Left cardiac atrium (tissue), 4 donors: ENCODE results near the gene BAHCC1. TPM values are rescaled to one million over a fixed set of nuclear protein-coding genes. Genes with fewer than 3 reads are reported as not detected.

Experiments
- ATAC-seq, 2 donors: fragments of 200-7000 bp; cut with Tn5 transposase; one replicate each; pipeline ENCODE4 v1.9.1; 2020; ENCODE audit warnings: mild to moderate bottlenecking in 2 of 2, moderate library complexity in 2 of 2
- DNase-seq: peaks from one replicate; pipeline ENCODE4 v3.0.0-alpha.2; 2020
- intact Hi-C, 2 donors: fragments of 100-400 bp; cut with DNase I; formaldehyde crosslinking; loops; one replicate each; pipeline versions ENCODE4 v1.14.1 to v1.15.1; 2022 to 2023
- total RNA-seq, 2 donors: library from RNA; stranded (reverse); fragmentation: NEBNext Ultra II Directional; extraction: Animal tissue kit (Norgen Biotek cat#: 25700); gene quantifications; one replicate each; pipeline ENCODE4 v1.2.1, GENCODE V29; 2021
- donor health status: DM: no; HTN: yes; CAD: no.
- donor health status: DM: no; HTN: yes; CAD: no; lungs with severe emphysema.
- donor health status: DM: yes; HTN: yes; CAD: no.
- donor health status: Dilated cardiomyopathy.

Gene BAHCC1
- total RNA-seq, 2 donors from 2014 or later, result 8.3 to 9.9 TPM

DNA sequence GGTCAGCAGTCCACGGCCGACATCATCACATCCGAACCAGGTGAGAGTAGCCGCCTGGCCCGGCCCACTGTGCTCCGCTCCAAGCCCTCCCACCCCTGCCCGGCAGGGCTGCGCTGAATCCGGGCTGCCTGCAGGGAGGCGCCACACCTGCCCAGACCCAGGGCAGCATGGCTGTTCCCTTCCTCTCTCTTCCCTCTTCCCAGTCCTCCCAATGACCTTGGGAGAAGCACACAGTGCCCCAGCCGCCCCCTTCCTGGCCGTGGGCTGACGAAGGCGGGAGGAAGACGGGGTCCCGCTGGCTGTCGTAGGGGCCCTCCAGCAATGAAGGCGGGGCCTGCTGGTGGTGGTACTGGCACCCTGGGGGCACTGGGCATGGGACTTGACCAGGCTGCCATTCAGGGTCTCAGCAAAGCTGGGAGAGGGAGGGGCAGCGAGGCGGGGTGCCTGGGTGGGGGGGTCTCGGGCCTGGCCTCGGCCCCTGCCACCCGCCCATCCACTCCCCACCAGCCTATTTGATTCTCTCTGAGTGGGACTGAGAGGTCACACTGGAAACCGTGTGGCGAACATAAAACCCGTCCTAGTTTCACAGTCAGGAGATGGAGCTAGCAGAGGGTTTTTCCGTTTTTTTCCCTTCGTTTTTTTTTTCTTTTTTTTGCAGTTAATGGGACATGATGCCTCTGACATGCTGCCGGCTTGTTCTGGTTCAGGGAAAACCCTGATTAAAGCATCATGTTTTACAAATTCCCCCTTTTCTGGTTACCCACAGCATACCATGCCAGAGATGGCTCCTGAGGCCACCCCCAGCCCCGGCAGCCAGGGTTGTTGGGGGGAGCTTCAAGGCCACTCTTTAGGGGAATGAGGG is 50.6 kb downstream of the BAHCC1 start:
- no peak for DNase-seq
- intact Hi-C loops, result no loop called here
- no peak for ATAC-seq

DNA sequence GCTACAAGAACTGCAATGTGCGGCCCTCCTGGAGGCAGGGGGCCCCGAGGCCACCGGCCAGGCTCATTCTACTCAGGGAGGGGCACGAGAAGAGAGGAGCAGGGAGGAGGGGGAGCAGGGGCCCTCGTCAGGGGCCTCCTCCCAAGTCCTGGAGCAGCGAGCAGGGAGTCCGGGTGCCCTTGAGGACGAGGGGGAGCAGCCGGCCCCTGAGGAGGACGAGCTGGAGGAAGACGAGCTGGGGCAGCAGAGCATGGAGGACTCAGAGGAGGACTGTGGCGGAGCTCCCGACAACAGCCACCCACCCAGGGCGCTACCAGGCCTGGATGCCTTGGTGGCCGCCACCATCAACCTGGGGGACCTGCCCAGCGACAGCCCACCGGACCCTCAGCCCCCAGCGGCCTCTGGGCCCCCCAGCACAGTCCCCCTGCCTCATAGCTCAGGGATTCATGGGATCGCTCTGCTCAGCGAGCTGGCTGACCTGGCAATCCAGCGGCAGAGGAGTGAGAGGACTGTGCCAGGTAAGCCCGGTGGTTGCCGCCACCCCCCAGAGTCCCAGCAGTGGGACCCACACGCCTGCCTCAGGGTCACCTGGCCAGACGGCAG is 52.2 kb downstream of the BAHCC1 start:
- DNase-seq (no peak), ATAC-seq (no peak)
- intact Hi-C loops, result no loop called here

DNA sequence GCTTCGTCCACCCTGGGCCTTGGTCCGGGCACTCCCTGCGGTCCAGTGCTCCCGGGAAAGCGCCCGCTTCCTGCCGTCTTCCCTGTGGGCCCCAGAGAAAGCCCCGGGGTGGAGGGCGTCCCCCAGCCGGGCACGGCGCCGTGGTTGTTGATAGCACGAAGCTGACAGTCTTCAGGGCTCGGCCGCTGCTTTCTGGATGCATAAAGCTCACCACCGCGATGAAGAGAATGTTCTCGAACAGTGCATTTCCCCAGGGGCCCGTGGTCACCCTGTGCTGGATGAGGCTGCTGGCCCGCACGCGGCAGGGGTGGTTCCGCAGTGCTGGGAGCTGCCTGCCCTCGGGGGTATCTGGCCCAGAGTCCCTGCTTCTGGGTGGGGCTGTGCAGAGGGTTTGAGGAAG is 53.2 kb downstream of the BAHCC1 start:
- ATAC-seq, result no peak
- no peak for DNase-seq
- intact Hi-C loops, result no loop called here

DNA sequence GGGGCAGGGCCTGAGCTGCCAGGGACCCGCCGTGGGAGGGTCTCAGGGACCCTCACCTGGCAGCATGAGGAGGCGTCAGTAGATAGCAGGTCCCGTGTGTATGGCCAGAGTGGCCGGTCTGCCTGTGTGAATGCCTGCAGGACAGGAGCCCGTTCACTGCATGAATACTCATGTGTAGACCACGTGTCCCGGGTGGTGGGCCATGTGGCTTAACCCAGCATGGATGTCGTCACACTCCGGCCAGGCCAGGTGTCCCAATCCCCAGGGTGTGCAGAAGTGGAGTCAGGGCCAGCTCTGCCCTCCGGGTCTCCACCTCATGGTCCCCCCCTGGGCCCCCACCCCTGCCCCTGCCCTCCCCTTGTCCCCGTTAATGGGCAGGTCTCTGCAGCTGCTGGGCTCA is 53.7 kb downstream of the BAHCC1 start:
- ATAC-seq (no peak), DNase-seq (no peak)
- intact Hi-C loops, result no loop called here

DNA sequence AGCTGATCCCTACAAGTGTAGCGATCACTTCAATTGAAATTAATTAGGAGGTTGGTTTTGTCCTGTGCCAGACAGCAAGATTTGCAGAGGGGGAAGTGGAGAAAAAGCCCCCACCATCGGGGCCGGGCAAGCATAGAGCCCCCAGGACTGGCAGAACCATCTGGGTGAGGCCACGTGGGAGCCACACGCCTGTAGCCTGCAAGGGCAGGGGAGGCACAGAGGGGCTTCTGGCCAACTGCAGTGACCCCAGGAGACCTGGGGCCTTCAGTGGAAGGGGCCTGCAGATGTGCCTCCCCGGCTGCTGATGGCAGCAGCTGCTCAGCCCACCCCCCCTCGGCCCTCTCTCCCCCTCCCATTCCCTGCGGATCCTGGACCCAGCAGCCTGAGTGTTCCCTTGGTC is 54.1 kb downstream of the BAHCC1 start:
- no peak for DNase-seq
- ATAC-seq, result no peak
- intact Hi-C loops, result no loop called here

DNA sequence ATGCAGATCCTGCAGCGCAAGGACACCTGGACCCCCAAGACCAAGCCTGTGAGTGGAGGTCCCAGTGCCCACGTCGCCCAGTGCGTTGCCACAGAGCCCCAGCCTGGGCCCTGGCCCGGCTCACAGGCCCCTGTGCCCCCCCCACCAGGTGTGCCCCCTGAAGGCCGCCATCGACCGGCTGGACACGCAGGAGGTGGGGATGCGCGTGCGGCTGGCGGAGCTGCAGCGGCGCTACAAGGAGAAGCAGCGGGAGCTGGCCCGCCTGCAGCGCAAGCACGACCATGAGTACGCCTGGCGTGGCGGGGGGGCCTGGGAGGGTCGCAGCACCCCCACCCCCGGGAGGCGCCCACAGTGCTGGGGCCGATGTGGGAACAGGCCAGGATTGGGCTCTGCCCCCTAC is 56.6 kb downstream of the BAHCC1 start:
- DNase-seq (no peak), ATAC-seq (no peak)
- intact Hi-C loops, result no loop called here

DNA sequence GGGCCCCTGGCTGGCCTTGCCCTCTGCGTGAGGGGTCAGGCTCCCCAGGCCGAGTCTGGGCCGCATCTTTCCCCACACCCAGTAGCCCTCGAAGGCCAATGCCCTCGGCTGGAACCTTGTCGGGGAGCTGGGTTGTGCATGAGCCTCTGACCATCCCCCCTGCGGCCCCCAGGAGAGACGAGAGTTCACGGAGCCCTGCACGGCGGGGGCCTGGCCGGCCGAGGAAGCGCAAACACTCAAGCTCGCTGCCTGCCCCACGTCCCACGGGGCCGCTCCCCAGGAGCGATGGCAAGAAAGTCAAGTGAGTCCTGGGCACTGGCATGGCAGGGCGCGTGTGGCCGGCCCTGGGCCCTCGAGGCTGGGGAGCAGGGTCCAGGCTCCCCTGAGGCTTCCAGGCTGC is 57.3 kb downstream of the BAHCC1 start:
- intact Hi-C loops, result no loop called here
- ATAC-seq (no peak), DNase-seq (no peak)

DNA sequence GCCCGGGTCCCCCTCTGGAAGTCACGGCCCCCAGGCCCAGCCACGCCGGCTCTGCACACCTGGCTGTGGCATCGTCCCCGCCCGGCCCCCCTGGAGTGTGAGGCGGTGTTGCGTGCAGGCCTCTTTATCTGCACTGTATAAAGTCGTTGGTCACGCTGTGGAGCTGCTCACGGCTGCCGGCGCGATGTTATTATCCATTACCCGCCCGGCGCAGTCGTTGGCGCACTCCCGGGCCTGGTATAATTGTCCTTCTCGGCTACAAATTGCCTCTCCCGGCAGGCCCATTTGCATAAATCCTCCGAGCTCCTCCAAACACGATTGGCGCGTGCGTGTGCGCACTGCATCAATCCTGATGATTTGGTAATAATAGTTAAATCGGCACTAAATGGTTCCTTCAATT is 57.8 kb downstream of the BAHCC1 start:
- intact Hi-C loops, result no loop called here
- no peak for ATAC-seq
- DNase-seq, result no peak

DNA sequence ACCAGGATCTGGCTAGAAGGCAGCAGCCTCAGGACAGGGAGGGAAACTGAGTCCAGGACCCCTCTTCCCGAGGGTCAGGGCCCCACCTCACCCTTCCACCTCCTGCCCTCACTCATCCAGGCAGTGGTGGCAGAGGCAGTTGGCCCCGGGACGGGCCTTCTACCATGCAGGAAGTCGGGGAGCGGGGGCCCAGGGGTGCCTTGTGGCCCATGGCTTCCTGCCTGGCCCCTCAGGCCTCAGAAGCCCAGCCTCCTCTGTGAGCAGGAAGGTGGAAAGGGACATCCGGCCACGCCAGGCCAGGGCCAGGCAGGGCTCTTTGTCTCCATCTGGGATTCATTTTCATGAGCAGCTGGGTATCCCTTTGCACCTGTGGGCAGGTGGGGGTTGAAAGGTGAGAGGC is 58.5 kb downstream of the BAHCC1 start:
- intact Hi-C loops, result no loop called here
- no peak for DNase-seq
- ATAC-seq, result no peak

DNA sequence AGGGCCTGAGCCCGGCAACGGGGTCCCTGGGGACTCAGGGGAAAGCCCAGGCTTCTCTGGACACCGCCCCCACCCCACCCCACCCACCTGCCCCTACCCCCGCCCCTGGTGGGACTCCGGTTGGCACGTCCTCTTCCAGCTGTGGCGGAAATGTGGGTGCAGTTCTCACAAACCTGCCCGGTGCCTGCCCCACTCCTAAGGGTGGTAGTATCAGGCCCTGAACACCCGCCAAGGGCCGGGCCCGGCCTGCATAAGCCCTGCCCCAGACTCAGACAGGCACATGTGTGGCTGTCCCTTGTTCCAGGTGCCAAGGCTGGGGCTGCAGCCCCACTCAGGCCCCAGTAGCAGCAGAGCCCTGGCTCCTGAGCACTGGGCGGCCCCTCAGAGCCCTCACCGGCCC is 59.2 kb downstream of the BAHCC1 start:
- ATAC-seq (no peak), DNase-seq (no peak)
- intact Hi-C loops, result no loop called here

DNA sequence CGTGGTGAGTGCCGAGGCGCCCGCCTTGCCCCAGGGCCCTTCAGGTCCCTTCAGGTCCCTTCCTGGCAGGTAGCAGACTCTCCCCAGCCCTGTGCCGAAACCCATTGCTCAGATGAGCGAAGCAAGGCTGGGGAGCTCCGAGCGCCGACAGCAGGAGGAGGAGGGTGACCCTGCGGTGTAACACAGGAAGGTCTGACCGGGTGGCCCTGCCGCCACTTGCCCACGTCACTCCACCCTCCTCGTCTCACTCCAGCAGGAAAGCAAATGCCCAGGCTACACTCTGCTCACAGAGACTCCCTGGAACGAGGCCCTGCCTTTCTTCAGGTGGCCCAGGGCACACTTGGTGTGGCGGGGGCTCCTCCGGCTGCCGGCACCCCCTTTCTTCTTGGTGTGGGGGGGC is 60.1 kb downstream of the BAHCC1 start:
- intact Hi-C loops, result no loop called here
- ATAC-seq (no peak), DNase-seq (no peak)

DNA sequence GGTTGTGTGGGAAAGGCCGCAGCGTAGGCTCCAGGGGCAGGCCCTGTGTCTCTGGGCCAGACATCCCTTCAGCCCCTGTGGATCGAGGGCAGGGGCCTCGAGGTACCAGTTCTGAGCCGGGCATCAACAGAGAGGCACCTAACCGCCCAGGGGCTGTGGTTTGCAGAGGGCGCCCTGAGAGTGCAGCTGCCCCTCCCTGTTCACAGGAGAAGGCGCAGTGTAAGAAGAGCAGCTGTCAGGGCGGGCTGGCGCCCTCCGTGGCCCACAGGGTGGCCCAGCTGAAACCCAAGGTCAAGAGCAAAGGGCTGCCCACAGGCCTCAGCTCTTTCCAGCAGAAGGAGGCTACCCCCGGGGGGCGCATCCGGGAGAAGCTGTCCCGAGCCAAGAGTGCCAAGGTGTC is 60.8 kb downstream of the BAHCC1 start:
- intact Hi-C loops, result no loop called here
- no peak for DNase-seq
- no peak for ATAC-seq

DNA sequence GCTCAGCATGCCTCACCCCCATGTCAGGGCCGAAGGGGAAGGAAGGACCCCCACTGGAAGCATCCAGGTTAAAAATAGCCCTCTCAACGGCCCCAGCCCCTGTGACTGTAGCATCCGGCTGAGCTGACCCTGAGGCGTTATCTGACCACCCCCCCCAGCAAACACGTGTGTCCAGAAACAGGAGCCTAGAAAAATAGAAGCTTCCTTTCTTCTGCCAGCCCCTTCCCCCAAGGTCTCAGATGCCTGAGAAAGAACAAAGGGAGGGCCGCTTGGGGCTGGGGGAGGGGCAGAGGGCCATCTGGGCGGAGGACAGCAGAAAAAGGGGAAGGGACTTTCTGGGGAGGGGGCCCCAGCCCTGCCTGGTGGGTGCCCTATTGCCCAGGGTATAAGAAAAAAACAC is 61.5 kb downstream of the BAHCC1 start:
- intact Hi-C loops, result no loop called here
- ATAC-seq, result no peak

DNA sequence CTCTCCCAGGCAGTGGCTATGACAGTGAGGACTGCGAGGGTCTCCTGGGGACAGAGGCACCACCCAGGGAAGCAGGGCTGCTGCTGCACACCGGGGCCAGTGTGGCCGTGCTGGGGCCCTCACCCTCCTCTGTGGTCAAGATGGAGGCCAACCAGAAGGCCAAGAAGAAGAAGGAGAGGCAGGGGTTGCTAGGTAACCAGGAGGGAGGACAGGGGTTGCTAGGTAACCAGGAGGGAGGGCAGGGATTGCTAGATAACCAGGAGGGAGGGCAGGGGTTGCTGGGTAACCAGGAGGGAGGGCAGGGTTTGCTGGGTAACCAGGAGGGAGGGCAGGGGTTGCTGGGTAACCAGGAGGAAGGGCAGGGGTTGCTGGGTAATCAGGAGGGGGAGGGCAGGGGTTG is 62.1 kb downstream of the BAHCC1 start:
- intact Hi-C loops, result no loop called here
- DNase-seq (no peak), ATAC-seq (no peak)

More for the DNA sequence above, 61.5 kb downstream of the BAHCC1 start:
- no peak for DNase-seq

DNA sequence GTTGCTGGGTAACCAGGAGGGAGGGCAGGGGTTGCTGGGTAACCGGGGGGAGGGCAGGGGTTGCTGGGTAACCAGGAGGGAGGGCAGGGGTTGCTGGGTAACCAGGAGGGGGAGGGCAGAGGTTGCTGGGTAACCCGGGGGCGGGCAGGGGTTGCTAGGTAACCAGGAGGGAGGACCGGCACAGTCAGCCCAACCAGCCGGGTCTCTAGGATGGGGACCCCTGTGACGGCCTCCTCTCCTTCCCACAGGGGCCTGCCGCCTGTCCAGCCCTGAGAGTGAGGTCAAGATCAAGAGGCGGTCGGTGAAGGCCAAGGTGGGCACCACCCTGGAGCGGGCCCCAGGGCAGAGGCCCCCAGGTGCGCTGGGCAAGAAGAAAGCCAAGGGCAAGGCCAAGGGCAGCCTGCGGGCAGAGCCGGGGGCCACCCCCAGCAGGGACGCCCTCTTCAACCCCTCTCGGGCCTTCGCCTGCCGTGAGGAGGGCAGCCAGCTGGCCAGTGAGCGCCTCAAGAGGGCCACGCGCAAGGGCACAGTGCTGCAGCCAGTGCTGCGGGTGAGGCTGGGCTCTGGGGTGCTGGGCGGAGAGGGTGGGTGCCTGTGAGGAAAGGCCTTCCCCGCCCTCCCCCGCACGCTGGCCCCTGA is 62.8 kb downstream of the BAHCC1 start:
- no peak for ATAC-seq
- intact Hi-C loops, result no loop called here
- DNase-seq, result no peak

DNA sequence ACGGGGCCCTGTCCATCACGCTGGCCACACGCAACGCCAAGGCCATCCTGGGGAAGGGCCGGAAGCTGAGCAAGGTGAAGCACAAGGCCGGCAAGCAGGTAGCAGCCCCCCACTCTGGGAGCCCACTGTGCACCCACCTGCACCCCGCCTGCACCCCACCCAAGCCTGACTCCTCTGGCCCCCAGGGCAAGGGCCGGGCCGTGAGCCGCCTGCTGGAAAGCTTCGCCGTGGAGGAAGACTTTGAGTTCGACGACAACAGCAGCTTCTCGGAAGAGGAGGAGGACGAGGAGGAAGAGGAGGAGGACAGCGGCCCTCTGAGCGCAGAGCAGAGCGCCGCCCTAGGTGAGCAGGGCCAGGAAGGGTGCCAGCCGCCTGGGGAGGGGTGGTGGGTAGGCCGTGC is 63.4 kb downstream of the BAHCC1 start:
- no peak for DNase-seq
- intact Hi-C loops, result no loop called here
- ATAC-seq, result no peak

DNA sequence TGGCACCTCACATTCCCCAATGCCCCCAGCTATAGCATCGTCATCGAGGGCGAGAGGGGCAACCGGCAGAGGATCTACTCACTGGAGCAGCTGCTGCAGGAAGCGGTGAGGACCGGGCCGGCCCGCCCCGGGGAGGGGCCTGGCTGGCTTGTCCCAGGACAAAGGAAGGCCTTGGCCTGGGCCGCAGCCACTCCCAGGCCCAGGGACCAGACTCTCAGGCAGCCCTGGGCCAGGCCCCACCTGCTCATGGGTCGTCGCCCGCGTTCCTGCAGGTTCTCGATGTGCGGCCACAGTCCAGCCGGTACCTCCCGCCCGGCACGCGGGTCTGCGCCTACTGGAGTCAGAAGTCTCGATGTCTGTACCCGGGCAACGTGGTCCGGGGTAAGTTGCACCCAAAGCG is 64.0 kb downstream of the BAHCC1 start:
- peak; percentile 50 for DNase-seq
- ATAC-seq, result peak; percentile 28 to 50
- intact Hi-C loops, result no loop called here

DNA sequence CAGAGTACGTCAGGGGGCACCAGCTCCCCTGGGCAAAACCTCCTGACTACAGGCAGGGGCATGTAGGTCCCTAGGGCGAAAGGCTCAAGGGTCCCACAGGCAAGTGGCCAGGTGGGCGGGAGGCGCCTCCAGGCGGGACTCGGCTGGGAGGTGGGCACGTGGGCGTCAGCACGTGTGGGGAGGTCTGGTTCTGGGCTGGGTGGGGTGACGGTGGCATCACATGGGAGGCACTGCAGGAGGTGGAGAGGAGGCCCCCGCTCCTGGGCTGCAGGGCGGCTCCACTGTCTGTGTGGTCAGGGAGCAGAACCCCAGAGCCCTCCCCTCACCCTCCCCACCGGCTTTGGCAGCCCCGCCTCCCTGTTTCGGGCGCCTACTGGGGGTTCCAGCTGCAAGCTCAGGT is 64.6 kb downstream of the BAHCC1 start:
- no peak for ATAC-seq
- intact Hi-C loops, result no loop called here

DNA sequence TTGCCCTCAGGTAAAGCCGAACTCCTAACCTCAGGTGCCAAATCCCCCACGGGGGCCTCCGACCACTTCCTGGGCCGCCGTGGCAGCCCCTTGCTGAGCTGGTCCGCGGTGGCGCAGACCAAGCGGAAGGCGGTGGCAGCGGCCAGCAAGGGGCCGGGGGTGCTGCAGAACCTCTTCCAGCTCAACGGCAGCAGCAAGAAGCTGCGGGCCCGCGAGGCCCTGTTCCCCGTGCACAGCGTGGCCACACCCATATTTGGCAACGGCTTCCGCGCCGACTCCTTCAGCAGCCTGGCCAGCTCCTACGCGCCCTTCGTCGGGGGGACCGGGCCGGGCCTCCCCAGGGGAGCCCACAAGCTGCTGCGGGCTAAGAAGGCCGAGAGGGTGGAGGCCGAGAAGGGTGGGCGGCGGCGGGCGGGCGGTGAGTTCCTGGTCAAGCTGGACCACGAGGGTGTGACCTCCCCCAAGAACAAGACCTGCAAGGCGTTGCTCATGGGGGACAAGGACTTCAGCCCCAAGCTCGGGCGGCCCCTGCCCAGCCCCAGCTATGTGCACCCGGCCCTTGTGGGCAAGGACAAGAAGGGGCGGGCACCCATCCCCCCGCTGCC is 65.7 kb downstream of the BAHCC1 start:
- ATAC-seq, result peak in 1 of 2 donors; percentile 23
- intact Hi-C loops, result no loop called here
- no peak for DNase-seq

More for the DNA sequence above, 64.6 kb downstream of the BAHCC1 start:
- no peak for DNase-seq
